CD1c-positive myeloid dendritic cell (primary cell): ENCODE results near the gene MTF2.
A peak's percentile ranks its signal among the peaks of the same experiment; 100 is the strongest.

Source experiments
- DNase-seq: peaks from one replicate; pipeline ENCODE4 v3.0.0-alpha.2; 2016; ENCODE audit errors: extremely low spot score

The MTF2 gene

DNA sequence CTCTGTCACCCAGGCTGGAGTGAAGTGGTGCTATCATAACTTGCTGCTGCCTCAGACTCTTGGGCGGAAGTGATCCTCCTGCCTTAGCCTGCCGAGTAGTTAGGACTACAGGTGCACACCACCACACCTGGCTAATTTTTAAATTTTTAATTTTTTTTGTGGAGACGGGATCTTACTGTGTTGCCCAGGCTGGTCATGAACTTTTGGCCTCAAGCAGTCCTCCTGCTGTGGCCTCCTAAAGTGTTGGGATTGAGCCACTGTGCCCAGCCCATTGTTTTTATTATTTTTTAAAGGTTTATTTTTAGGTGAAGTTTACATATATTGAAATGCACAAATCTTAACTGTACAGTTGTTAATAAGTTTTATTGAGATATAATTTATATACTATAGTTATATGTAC lies 3.2 kb downstream of the MTF2 start:
- DNase-seq = no peak

DNA sequence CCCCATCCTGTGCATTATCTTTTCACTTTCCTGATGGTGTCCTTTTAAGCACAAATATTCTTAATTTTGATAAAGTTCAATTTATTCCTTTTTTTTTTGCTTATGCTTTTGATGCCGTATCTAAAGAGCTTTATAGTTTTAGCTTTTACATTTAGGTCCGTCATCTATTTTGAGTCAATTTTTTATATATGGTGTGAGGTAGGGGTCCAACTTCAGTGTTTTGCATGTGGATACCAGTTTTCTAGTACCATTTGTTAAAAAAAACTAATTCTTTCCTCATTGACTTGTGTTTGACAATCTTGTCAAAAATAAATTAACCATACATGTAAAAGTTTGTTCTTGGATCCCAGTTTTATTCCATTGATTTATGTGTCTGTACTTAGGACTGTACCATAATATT lies 4.9 kb downstream of the MTF2 start:
- no peak for DNase-seq

DNA sequence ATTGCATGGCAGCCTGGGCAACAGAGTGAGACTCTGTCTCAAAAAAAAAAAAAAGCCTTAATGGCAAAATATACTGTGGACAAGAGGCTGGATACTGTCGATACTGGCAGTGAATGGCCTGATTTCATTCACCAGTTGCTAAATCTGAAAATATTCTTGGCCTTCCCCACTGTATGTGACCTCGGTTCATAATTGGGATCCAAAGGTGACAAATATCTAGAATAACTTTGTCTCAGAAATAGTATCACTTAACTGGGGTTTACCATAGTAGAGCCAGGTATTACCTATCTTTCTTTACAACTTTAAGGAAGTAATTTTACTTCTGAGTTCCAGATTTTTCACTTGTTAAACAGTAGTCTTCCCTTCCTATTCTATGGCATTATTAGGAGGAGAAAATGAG lies 8.4 kb downstream of the MTF2 start:
- DNase-seq = no peak

DNA sequence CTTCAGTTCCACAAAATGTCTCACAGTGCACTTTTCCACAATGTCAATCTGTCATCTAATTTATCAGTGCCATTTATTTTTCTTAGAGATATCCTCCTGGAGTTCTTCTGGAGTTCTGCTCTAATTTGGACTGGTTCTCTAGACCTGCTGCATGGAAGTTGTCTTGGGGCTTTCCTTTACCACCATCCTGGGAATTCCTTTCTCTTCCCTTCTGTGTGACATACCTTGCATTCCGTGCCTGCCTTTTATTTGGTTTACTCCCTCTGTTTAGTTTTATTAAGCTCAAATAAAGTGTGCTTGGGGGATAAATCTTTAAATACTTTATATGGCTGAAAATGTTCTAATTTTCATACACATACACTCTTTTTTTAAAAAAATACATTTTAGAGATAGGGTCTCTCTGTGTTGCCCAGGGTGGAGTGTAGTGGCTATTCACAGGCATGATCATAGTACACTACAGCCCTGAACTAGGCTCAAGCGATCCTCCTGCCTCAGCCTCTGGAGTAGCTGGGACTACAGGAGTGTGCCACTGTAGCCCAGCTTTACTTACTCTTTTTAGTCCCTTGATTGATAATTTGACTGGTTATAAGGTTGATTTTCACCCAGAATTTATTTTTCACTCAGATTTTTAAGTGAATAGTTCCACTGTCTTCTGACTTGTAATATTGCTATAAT lies 14.4 kb downstream of the MTF2 start:
- no peak for DNase-seq

DNA sequence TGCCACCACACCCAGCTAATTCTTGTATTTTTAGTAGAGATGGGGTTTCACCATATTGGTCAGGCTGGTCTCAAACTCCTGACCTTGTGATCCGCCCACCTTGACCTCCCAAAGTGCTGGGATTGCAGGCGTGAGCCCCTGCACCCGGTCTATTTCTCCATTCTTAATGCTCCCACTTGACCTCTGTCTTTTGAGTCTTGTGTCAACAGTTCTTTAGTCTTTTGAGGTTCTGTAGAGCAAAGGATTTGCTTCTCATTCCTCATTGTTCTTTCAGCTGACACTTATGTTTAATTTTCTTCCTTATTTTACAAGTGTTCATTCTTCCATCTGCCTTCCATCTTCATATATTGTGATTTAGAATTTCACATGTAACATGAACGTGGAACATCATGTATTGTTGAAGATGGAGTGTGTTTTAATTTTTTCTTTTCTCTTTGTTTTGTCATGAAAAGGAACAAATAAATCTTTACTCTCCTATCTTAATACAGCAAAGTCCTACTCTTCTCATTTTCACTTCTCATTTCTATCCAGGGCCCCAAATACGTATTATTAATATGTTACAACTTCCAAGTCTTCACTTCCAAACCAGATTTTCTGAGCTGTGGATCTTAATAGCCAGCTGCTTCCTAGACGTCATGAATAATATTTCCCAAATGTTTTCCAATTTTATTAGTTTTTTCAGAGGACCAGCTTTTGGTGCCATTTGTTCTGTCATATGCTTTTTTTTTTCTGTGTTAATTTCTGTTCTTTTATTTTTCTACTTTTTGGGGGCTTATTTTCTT lies 16.9 kb downstream of the MTF2 start:
- DNase-seq = peak; percentile 41

DNA sequence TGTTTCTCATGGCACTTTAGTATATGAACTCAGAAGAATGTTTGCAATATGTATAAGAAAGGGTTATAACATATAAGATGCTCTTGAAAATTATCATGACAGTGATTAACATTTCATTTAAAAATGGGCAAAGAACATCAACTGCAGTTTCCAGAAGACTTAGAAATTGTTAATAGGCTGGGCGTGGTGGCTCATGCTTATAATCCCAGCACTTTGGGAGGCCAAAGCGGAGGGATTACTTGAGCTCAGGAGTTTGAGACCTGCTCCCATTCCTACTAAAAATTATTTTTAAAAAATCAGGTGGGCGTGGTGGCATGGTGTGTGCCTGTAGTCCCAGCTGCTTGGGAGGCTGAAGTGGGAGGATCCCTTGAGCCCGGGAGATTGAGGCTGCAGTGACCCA lies 23.1 kb downstream of the MTF2 start:
- no peak for DNase-seq

DNA sequence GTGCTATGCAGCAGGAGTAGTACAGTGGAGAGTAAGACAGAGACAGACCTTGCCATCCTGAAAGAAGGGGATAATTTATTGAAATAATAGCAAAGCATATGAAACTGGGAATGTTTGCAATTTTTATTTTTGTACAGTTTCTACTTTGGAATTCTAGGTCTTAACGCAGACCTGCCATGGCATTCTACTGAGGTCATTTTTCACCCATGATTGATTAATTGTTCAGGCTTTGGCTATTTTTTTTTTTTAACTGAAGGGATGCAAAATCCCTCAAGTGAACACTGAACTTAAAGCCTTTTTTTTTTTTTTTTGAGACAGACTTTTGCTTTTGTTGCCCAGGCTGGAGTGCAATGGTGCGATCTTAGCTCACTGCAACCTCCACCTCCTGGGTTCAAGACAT lies 27.1 kb downstream of the MTF2 start:
- DNase-seq = no peak

DNA sequence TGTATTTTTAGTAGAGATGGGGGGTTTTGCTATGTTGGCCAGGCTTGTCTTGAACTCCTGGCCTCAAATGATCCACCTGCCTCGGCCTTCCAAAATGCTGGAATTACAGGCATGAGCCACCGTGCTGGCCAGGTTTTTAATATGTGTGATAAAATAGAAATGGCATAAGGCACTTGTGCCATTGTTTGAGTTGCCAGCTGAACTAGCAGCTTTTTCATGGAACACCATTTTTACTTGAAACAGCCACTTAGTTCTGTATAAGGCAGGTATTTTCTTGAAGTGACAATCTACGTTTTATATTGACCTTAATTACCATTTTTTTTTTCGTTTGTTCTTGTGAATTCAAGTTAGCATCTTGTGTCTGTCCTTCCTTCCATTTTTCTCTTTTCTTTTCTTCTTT lies 28.3 kb downstream of the MTF2 start:
- no peak for DNase-seq

DNA sequence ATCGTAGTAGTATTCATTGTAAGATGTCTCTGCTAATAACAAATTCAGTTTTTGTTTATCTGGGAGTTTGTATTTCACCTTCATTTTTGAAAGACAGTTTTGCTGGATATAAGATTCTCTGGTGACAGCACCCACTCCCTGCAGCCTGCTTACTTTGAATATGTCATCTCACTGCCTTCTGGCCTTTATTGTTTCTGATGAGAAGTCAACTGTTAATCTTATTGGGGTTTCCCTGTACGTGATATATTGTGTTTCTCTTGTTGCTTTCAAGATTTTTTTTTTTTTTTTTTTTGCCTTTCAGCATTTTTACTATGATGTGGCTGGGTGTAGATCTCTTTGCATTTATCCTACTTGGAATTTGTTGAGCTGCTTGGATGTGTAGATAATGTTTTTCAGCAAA lies 29.3 kb downstream of the MTF2 start:
- DNase-seq = no peak

DNA sequence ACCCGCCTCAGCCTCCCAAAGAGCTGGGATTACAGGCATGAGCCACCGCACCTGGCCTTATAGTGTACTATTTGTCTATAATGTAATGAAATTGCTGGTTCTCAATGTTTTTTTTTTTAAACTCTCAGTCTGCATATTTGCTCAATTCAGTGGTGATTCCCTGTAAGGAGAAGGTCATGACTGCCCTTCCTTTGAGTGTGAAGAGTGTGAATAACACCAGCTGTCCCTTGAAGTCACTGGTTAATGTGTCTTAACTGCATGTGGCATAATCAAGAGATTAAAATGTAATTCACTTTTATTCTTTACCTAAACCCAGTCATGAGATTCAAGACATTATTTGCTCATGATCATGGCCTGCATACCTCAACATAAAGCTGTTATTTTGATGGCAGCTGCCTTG lies 30.5 kb downstream of the MTF2 start:
- DNase-seq = no peak

DNA sequence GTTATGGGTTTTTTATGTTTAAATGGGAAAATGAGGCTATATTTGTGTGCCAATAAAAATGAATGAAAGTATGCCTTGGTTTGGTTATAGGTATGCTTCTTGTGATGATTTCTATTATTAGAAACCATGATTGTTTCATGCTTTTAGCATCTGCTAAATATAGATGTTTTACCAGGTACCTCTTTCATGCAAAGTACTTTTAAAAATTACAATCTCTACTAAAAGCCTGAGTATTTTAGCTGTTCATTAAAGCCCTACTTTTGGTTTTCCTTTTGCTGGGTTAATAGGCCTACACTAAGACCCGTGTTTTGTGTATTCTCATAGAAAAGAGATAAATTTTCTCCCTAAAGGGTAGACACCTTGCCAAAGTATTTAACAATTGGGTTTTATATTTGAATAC lies 32.0 kb downstream of the MTF2 start:
- no peak for DNase-seq

DNA sequence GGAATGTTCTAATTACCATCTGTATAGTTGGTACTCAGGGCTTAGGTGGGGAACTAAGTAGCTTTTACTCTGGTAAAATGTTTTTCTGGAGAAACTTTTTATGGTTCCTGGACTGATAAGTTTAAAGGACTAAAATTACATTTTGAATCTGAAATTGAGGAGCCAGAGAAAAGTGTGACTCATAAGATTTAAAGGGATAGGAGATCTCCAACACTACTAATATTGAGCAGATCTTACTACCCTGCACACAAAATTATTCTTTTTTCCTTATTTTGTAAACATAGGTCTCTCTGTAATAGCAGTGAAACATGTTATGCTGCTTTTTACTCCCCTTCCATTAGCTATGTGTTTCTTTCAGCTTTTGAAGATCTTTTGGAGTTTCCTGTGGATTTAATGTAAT lies 32.5 kb downstream of the MTF2 start:
- DNase-seq = no peak

DNA sequence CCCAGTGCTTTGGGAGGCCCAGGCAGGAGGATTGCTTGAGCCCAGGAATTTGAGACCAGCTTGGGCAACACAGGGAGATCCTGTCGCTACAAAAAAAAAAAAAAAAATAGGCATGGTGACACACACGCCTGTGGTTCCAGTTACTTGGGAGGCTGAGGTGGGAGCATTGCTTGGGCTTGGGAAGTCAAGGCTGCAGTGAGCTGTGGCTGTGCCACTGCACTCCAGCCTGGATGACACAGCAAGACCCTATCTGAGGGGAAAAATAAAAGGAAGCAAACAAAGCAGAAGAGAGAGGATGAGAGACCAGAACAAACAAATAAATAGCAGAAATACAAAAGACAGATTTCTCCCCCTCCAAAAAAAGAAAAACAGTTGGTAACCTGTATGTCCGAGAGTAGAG lies 34.0 kb downstream of the MTF2 start:
- DNase-seq = no peak

DNA sequence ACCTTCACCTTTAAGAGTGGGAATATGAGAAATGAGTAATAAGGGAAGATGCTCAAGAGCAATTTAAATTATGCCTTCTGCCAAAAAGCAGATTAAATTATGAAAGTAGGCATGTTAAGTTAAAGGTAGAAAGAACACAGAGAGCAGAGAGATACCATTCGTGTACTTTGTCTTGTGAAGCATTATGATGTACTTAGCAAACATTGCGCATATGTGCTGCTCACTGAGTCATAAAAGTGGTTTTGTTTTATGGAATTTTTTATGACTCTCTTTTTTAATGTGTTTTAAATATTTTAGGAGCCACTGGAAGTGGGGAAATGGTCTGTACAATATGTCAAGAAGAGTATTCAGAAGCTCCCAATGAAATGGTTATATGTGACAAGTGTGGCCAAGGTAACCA lies 35.3 kb downstream of the MTF2 start:
- no peak for DNase-seq

DNA sequence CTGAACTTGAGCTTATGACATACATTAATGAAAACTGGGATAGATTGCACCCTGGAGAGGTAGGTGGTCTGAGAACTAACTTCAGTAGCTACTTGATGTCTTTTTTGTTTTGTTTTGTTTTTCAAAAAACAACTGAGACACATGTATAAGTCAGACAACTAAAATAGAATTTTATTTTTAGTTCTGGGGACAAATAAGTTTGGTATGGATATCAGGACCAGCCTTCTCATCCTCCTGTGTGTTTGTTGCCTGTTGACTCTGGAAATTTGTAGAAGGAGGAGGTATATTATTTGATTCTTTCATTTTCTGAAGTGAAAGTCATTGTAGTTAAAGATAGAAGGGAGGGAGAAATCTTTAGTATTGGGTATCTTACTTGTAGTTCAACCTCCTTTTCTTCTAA lies 41.5 kb downstream of the MTF2 start:
- DNase-seq = no peak

DNA sequence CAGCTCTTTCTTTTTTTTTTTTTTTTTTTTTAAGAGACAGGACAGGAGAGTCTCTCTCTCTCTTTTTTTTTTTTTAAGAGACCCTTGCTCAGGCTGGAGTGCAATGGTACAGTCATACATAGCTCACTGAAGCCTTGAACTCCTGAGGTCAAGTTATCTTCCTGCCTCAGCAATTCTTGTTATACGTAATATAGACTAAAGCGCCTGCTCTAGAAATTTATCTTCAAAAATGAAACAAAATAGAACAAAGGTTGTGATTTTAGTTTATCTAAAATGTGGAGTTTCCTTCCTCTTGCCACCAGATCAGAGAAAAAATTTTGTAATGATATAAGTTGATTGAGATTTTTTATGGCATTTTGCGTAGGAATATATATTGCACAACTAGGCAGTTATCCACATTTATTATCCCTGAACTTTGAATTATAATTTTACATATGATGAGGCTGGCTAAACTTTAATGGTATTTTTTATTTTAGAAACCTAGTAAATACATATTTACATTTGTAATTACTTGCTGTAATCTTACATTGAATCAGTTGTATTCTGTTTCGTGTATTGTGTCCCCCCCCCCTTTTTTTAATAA lies 44.2 kb downstream of the MTF2 start:
- DNase-seq = no peak

DNA sequence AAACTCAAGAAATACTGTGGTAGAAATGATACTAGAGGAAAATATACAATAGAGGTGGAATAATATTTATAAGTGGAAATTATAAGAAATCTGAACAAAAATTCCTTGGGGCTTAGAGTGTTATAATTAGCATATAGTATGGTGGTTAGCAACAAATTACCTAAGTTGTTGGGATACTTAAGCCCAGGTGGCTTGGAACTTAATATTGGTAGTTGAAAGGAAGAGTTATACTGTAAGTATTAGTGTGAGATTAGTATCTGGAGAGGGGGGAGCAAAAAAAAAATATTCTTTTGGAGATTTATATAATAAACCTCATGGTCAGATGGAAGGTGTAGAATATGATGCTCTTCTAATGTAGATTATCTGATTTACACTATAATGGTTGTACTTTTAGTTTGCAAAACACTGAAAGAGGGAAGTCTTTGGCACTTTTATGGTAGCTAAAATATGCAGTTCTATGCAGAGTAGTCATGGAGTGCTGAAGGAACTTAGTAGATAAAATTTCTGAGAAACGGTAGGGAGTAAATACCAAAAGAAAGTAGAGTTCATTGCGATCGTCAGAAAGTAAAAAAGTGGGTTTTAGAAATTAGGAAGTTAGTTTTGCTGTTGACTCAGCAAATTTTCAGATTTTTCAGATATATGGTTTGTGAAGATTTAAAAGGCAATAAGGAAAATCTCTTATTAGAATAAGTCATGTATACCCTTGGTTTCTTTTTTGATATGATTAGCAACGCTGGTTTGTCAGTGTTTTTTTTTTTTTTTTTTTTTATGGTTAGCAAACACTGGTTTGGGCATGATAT lies 45.7 kb downstream of the MTF2 start:
- no peak for DNase-seq

DNA sequence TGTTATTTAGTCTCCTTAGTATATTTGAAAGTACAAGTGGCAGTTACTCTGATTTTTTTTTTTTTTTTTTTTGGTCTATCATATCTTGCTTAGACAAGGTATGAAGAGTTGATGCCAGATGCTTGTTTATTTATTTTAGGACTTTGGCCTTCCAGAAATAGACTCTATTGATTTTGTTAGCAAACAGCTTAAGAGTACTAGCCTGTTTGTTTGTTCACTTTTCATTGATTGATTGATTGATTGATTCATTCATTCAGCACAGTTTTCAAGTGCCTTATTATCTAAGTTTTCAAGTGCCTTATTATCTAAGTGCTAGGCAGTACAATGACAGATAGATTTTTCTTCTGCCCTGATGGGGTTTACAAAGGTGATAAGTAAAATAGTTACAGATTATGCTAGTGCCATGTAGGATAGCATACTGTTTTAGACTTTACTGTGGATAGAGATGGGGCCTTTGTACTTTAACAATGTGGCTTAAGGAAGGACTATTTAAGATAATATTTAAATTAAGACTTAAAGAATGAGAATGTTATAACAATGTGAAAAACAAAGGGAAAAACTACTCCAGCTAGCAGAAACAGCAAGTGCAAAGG lies 50.5 kb downstream of the MTF2 start:
- no peak for DNase-seq

DNA sequence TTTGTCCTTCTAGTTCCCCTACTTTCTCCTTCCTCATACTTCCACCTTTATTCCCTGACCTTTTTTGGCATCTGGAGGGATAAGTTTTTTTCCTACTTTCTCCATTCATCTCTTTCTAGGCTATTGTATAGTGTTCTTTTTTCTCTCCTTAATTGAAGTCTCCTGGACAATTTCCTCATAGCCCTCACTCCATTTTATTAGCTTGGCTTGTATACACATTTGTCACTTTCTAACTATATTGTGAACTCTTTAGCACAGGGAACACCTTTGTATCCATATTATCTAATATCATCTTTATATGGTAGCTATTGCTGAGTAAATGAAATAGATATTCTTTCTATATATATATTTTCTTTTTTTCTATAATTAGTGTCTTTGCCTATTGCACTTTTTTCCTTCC lies 53.6 kb downstream of the MTF2 start:
- no peak for DNase-seq

DNA sequence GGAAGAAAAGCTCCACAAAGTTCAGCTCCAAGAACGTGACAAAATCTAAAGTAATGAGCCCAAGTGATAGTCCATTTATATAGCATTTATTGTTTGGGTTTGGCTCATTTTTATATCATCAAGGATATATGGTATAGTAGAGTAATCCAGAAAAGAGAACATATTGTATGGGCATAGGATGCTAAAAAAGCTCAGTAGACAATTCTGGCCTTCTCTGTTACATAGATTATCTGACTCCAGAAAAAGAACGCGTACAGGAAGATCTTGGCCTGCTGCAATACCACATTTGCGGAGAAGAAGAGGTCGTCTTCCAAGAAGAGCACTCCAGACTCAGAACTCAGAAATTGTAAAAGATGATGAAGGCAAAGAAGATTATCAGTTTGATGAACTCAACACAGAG lies 57.4 kb downstream of the MTF2 start:
- DNase-seq = no peak

DNA sequence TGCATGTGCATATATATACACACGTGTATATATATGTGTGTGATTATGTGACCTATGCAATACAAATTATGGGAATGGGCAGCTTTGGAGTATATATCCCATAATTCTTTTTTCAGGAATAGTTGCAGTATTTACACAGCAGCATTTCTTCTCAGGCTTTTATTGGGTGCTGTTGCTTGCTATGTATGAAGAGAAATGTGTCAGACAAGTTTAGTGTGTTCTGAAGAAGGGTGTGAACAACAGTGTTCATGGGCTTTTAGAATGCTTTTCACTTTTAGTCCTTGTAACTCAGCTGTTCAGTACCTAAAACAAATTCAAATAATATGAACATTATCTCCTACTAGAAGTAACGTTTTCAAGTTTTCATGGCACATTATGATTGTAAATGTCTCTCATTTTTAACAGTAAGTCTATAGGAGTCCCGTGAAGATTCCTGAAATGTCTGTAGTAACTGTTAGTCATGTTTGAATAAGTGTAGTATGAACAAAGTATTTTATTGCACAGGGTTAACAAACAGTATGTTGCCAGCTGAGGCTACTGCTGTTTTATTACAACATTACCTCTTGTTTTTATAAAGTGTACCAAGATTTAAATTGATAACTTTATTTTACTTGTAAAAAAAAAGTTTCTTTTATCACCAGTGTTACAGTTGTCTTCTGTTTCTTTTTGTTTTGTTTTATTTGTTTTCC lies 58.7 kb downstream of the MTF2 start:
- DNase-seq = no peak

DNA sequence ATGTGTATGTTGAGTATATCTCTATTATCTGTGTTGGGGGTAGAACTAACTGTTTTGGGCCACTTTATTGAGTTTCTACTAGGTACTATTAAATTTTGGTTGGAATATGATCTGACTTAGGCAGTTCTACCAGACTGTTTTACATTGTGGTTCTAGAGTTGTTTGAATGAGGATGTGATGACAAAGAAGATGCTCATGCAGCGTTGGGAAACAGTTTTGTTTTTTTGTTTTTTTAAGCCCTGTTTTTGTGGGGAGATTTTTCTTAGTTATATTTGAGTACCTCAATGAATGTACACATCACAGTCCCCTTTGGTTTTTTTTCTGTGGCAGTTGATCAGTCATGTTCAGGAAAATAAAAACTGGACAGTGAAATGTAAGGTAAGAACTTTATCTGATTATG lies 61.0 kb downstream of the MTF2 start:
- DNase-seq = no peak
